Suprapubic skin (tissue), 4 donors: ENCODE data around the gene TBC1D2B. TPM values are rescaled to one million over a fixed set of nuclear protein-coding genes. Genes with fewer than 3 reads are reported as not detected.

Source experiments
- DNase-seq, 2 donors: peaks; one replicate each; pipeline ENCODE4 v3.0.0-alpha.2; 2019; ENCODE audit warnings: low spot score in 2 of 2
- H3K27ac ChIP-seq: fragments of 200-600 bp; sonication (generic); one replicate; pipeline ENCODE4 v1.5.1; 2019
- H3K27me3 ChIP-seq: fragments of 200-600 bp; sonication (generic); one replicate; pipeline ENCODE4 v1.5.1; 2019
- H3K36me3 ChIP-seq: fragments of 200-600 bp; sonication (generic); one replicate; pipeline ENCODE4 v1.5.1; 2019
- H3K4me1 ChIP-seq: fragments of 200-600 bp; sonication (generic); one replicate; pipeline ENCODE4 v1.5.1; 2019
- H3K4me3 ChIP-seq: fragments of 200-600 bp; sonication (generic); one replicate; pipeline ENCODE4 v1.5.1; 2019; ENCODE audit warnings: mild to moderate bottlenecking
- H3K9me3 ChIP-seq: fragments of 200-600 bp; sonication (generic); one replicate; pipeline ENCODE4 v1.5.1; 2019
- CTCF ChIP-seq, 2 donors: fragments of 200-600 bp in 1 of 2; fragments of 450-650 bp in 1 of 2; sonication (generic) in 1 of 2; IDR thresholded peaks; one replicate each; pipeline ENCODE4 v1.5.1; 2016 to 2019; ENCODE audit warnings: antibody characterized with exemption in 2 of 2, mild to moderate bottlenecking in 1 of 2, moderate library complexity in 1 of 2
- EP300 ChIP-seq: sonication (generic); formaldehyde crosslinking; IDR thresholded peaks from one replicate; pipeline ENCODE4 v1.6.1; 2017; ENCODE audit warnings: antibody characterized with exemption
- POLR2A ChIP-seq, 2 donors: fragments of 450-650 bp; IDR thresholded peaks; one replicate each; pipeline ENCODE4 v1.6.1; 2017; ENCODE audit warnings: antibody characterized with exemption in 2 of 2, mild to moderate bottlenecking in 2 of 2, moderate library complexity in 2 of 2
- POLR2AphosphoS5 ChIP-seq, 3 donors: sonication (generic); formaldehyde crosslinking; IDR thresholded peaks; one replicate each; pipeline ENCODE4 v1.6.1; 2017; ENCODE audit warnings: antibody characterized with exemption in 3 of 3
- WGBS: methylation state at CpG from one replicate; pipeline ENCODE4 v1.1.5; 2018; 5-methylcytosine and 5-hydroxymethylcytosine counted together
- total RNA-seq, 4 donors: library from RNA; depleted of rRNA; stranded (reverse); fragments of >200 nt; gene quantifications; one replicate each; pipeline ENCODE4 v1.1.0, GENCODE V29; 2016

TBC1D2B gene
- total RNA-seq, 4 donors from 2014 or later: 27.9 to 126 (median 41.5) TPM

GRCh38 chr15:78090422-78091063 is 13.0 kb upstream of the TBC1D2B start:
- Histone ChIP-seq H3K4me3 (no peak overlapping the region), H3K27me3 (no peaks in the 10 kb centered on the region)
- WGBS: 78% methylated on average over 3 of the region's 3 CpGs

GRCh38 chr15:78088773-78089080 is 11.2 kb upstream of the TBC1D2B start:
- Histone ChIP-seq H3K4me3 (no peak overlapping the region), H3K9me3 (no peaks in the 10 kb centered on the region), H3K4me1 (peaks cover 17% of the 10 kb centered on the region), H3K36me3 (no peaks in the 10 kb centered on the region), H3K27me3 (no peaks in the 10 kb centered on the region), H3K27ac (no peak overlapping the region)
- TF ChIP-seq CTCF (IDR thresholded peaks at IDR 0.05): no peak
- no peak for TF ChIP-seq POLR2A (IDR thresholded peaks at IDR 0.05)
- no peak for TF ChIP-seq POLR2AphosphoS5 (IDR thresholded peaks at IDR 0.05)
- no peak for TF ChIP-seq EP300
- WGBS: 86% methylated on average over 3 of the region's 3 CpGs
- no peak for DNase-seq

More at GRCh38 chr15:78090422-78091063, 13.0 kb upstream of the TBC1D2B start:
- Histone ChIP-seq H3K4me1 (peaks cover 13% of the 10 kb centered on the region), H3K27ac (no peak overlapping the region), H3K36me3 (no peaks in the 10 kb centered on the region), H3K9me3 (no peaks in the 10 kb centered on the region)
- TF ChIP-seq POLR2A (IDR thresholded peaks at IDR 0.05): no peak
- TF ChIP-seq CTCF (IDR thresholded peaks at IDR 0.05): no peak
- TF ChIP-seq EP300: no peak
- TF ChIP-seq POLR2AphosphoS5 (IDR thresholded peaks at IDR 0.05): no peak
- no peak for DNase-seq

GRCh38 chr15:78087951-78088772 is 10.7 kb upstream of the TBC1D2B start:
- Histone ChIP-seq H3K4me3 (no peak overlapping the region), H3K9me3 (no peaks in the 10 kb centered on the region), H3K27me3 (no peaks in the 10 kb centered on the region), H3K27ac (no peak overlapping the region), H3K4me1 (peaks cover 14% of the 10 kb centered on the region), H3K36me3 (no peaks in the 10 kb centered on the region)
- 73% methylated on average over 12 of the region's 12 CpGs for WGBS
- peak in 1 of 2 donors; percentile 31 for DNase-seq
- TF ChIP-seq EP300 (no peak), POLR2A (IDR thresholded peaks at IDR 0.05) (no peak), CTCF (IDR thresholded peaks at IDR 0.05) (no peak), POLR2AphosphoS5 (IDR thresholded peaks at IDR 0.05) (no peak)

DNA sequence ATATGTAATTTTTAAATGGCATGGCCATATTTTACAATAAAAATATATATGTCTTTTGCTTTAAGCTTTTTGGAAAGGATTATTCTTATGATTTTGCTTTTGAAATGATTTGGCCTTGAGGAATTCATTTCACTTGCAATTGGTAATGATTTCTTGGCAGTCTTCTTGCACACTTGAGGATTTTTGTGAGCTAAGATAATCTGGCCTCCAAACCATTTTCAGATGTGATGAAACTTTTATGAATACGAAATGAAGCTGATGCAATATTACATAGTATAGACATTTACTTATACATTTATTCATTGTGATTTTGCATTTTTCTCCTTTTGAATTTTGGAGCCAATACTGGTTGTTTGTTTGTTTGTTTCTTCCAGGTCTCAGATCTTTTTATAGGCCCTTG is 8.4 kb upstream of the TBC1D2B start:
- WGBS: 47% methylated on average over 1 of the region's 1 CpG
- TF ChIP-seq CTCF (IDR thresholded peaks at IDR 0.05) (no peak), EP300 (no peak), POLR2AphosphoS5 (IDR thresholded peaks at IDR 0.05) (no peak), POLR2A (IDR thresholded peaks at IDR 0.05) (no peak)
- no peak overlapping the region for H3K27ac ChIP-seq
- no peaks in the 10 kb centered on the region for H3K9me3 ChIP-seq
- peaks cover 14% of the 10 kb centered on the region for H3K4me1 ChIP-seq
- H3K27me3 ChIP-seq: no peaks in the 10 kb centered on the region
- H3K4me3 ChIP-seq: no peak overlapping the region
- H3K36me3 ChIP-seq: no peaks in the 10 kb centered on the region
- no peak for DNase-seq

- Histone ChIP-seq H3K27me3 (no peaks in the 10 kb centered on the region), H3K27ac (no peak overlapping the region), H3K9me3 (no peaks in the 10 kb centered on the region), H3K4me1 (peaks cover 14% of the 10 kb centered on the region), H3K4me3 (no peak overlapping the region), H3K36me3 (no peaks in the 10 kb centered on the region)
- WGBS: 44% methylated on average over 2 of the region's 5 CpGs
- TF ChIP-seq CTCF (IDR thresholded peaks at IDR 0.05): no peak
- no peak for TF ChIP-seq POLR2AphosphoS5 (IDR thresholded peaks at IDR 0.05)
- no peak for TF ChIP-seq EP300
- DNase-seq: peak in 1 of 2 donors; percentile 53
These were observed 6.9 kb upstream of the TBC1D2B start for GRCh38 chr15:78084449-78084750.
